CD4-positive, alpha-beta T cell treated with Interleukin-6 for 4 hours (primary cell): ENCODE results near the gene IRAK4.
"Not testable (repeated sequence)": the region's sequence is repeated elsewhere in the genome, so short reads cannot be mapped to it uniquely, and the experiment has no call there.

Experiments
- DNase-seq: peaks from one replicate; pipeline ENCODE4 v3.0.0-alpha.2; 2020; ENCODE audit warnings: mixed read lengths

The IRAK4 gene

GRCh38 chr12:43758728-43759563 lies at the start of gene IRAK4, which contains the start of gene PUS7L:
Gene IRAK4, plus strand, starts transcription at chr12:43758951. Its CDS starts 9,161 bp downstream, at chr12:43768112.
Gene PUS7L, minus strand, starts transcription at chr12:43758790. Its CDS starts 3,545 bp downstream, at chr12:43755245.
- DNase-seq = peak; percentile 96

- DNase-seq = no peak
Measured at GRCh38 chr12:43711348-43711747, 47.4 kb upstream of the IRAK4 start.

GRCh38 chr12:43722621-43723020 lies 36.1 kb upstream of the IRAK4 start:
- DNase-seq = no peak

GRCh38 chr12:43723134-43723533 lies 35.6 kb upstream of the IRAK4 start:
- DNase-seq = no peak

- no peak for DNase-seq
Measured at GRCh38 chr12:43728117-43728516, 30.6 kb upstream of the IRAK4 start.

GRCh38 chr12:43728698-43729097 lies 30.1 kb upstream of the IRAK4 start:
- DNase-seq = no peak

- DNase-seq = no peak
Measured at GRCh38 chr12:43730283-43730682, 28.5 kb upstream of the IRAK4 start.

- DNase-seq = no peak
Measured at GRCh38 chr12:43733687-43734086, 25.1 kb upstream of the IRAK4 start.

- DNase-seq = no peak
Measured at GRCh38 chr12:43736927-43737440, 21.8 kb upstream of the IRAK4 start.

GRCh38 chr12:43737646-43738045 lies 21.1 kb upstream of the IRAK4 start:
- DNase-seq = no peak

- no peak for DNase-seq
Measured at GRCh38 chr12:43740511-43741100, 18.1 kb upstream of the IRAK4 start.

- DNase-seq = no peak
Measured at GRCh38 chr12:43742106-43742505, 16.6 kb upstream of the IRAK4 start.

- no peak for DNase-seq
Measured at GRCh38 chr12:43744826-43745225, 13.9 kb upstream of the IRAK4 start.

- no peak for DNase-seq
Measured at GRCh38 chr12:43749016-43749415, 9.7 kb upstream of the IRAK4 start.

- no peak for DNase-seq
Measured at GRCh38 chr12:43750814-43751213, 7.9 kb upstream of the IRAK4 start.

GRCh38 chr12:43751360-43751759 lies 7.4 kb upstream of the IRAK4 start:
- not testable (repeated sequence) for DNase-seq

GRCh38 chr12:43754015-43754414 lies 4.7 kb upstream of the IRAK4 start:
- DNase-seq = no peak

- no peak for DNase-seq
Measured at GRCh38 chr12:43758247-43758727, 464 bp upstream of the IRAK4 start.

- DNase-seq = no peak
Measured at GRCh38 chr12:43760396-43760795, 1.6 kb downstream of the IRAK4 start.

GRCh38 chr12:43761500-43761899 lies 2.7 kb downstream of the IRAK4 start:
- no peak for DNase-seq

GRCh38 chr12:43762596-43762995 lies 3.8 kb downstream of the IRAK4 start:
- DNase-seq = no peak

GRCh38 chr12:43763769-43764168 lies 5.0 kb downstream of the IRAK4 start:
- DNase-seq = no peak

GRCh38 chr12:43764528-43764927 lies 5.8 kb downstream of the IRAK4 start:
- no peak for DNase-seq

- DNase-seq = no peak
Measured at GRCh38 chr12:43766291-43766690, 7.5 kb downstream of the IRAK4 start.
